Panc1 (cell line): Measurements from ENCODE around the gene ATL2. TPM values are rescaled to one million over a fixed set of nuclear protein-coding genes. Genes with fewer than 3 reads are reported as not detected.

ENCODE experiments used
- ATAC-seq: fragments of 200-7000 bp; cut with Tn5 transposase; 2 replicates; pipeline ENCODE4 v1.9.1; 2020; ENCODE audit warnings: mild to moderate bottlenecking, moderate library complexity
- BruUV-seq: library from RNA; stranded (reverse); fragments of 400-500 nt; replicated peaks from 2 replicates; lab custom pipeline; 2021; lab: Mats Ljungman, UMichigan
- CTCF ChIA-PET: fragments of 300-600 bp; sonication (Branson Sonifier 250); formaldehyde crosslinking; loops from one replicate; lab custom pipeline; 2022; ENCODE audit warnings: antibody characterized with exemption; lab: Charles Lee
- POLR2A ChIA-PET: fragments of 300-600 bp; sonication (Branson Sonifier 250); formaldehyde crosslinking; loops from one replicate; lab custom pipeline; 2022; ENCODE audit warnings: antibody characterized with exemption; lab: Charles Lee
- DNase-seq: peaks from one replicate; pipeline ENCODE4 v3.0.0-alpha.2; 2010; ENCODE audit warnings: low read depth, low spot score
- H3K27ac ChIP-seq: 2 replicates; pipeline ENCODE4 v1.5.1; 2011; ENCODE audit warnings: mild to moderate bottlenecking, low read length, inconsistent platforms
- H3K27me3 ChIP-seq: fragments of 200-500 bp; sonication (Bioruptor generic); 2 replicates; pipeline ENCODE4 v1.6.0; 2014; ENCODE audit warnings: low read length, inconsistent platforms; ENCODE audit not compliant: control insufficient read depth, insufficient read depth
- H3K36me3 ChIP-seq: fragments of 200-500 bp; sonication (Bioruptor generic); 2 replicates; pipeline ENCODE4 v1.5.1; 2014; ENCODE audit warnings: inconsistent platforms, mild to moderate bottlenecking, low read length, moderate library complexity; ENCODE audit not compliant: control insufficient read depth, insufficient read depth
- H3K4me1 ChIP-seq: 2 replicates; pipeline ENCODE4 v1.5.1; 2011; ENCODE audit warnings: inconsistent platforms, mild to moderate bottlenecking, low read length, moderate library complexity; ENCODE audit not compliant: control insufficient read depth, insufficient read depth
- H3K4me3 ChIP-seq, 2 experiments: 2 replicates each; pipeline ENCODE4 v1.5.1; 2011 to 2012; ENCODE audit warnings: low read depth in 2 of 2, low read length in 2 of 2, mild to moderate bottlenecking in 2 of 2, inconsistent platforms in 1 of 2, moderate library complexity in 1 of 2
- H3K9me3 ChIP-seq: fragments of 200-500 bp; sonication (Bioruptor generic); 2 replicates; pipeline ENCODE4 v1.5.1; 2014; ENCODE audit warnings: low read depth, mild to moderate bottlenecking, inconsistent platforms, low read length, moderate library complexity; ENCODE audit not compliant: control insufficient read depth, insufficient read depth
- CTCF ChIP-seq: fragments of 450-650 bp; IDR thresholded peaks from 2 replicates; pipeline ENCODE4 v1.5.1; 2017; ENCODE audit warnings: mild to moderate bottlenecking
- POLR2AphosphoS5 ChIP-seq: IDR thresholded peaks from 2 replicates; pipeline ENCODE4 v1.6.1; 2012; ENCODE audit warnings: mild to moderate bottlenecking, low read depth, low read length, moderate library complexity
- REST ChIP-seq, 2 experiments: IDR thresholded peaks; 2 replicates each; pipeline ENCODE4 v1.6.1; 2011 to 2012; ENCODE audit warnings: low read depth in 2 of 2, control low read depth in 1 of 2, low read length in 1 of 2, mild to moderate bottlenecking in 1 of 2, moderate library complexity in 1 of 2; ENCODE audit not compliant: insufficient read depth in 1 of 2
- SIN3A ChIP-seq: IDR thresholded peaks from 2 replicates; pipeline ENCODE4 v1.6.1; 2012; ENCODE audit warnings: low read depth, mild to moderate bottlenecking, low read length, moderate library complexity, borderline replicate concordance; ENCODE audit not compliant: insufficient read depth
- TCF7L2 ChIP-seq: IDR thresholded peaks from 2 replicates; pipeline ENCODE4 v1.6.1; 2011; ENCODE audit warnings: mild to moderate bottlenecking, low read depth, low read length, inconsistent platforms
- in situ Hi-C: cut with HindIII; loops from 2 replicates; pipeline ENCODE4 v1.10.0; 2016; ENCODE audit warnings: low sequenced_read_pairs, low pct_unique_long_range_greater_than_20kb
- intact Hi-C: fragments of 100-400 bp; cut with micrococcal nuclease; formaldehyde crosslinking; loops from one replicate; pipeline ENCODE4 v1.10.0; 2022; ENCODE audit not compliant: unreplicated experiment
- total RNA-seq: library from RNA; stranded (reverse); gene quantifications from one replicate; pipeline ENCODE4 v1.2.1, GENCODE V29; 2021; ENCODE audit not compliant: unreplicated experiment

ATL2 gene
- total RNA-seq, 1 experiment from 2014 or later: 78.7 TPM

GRCh38 chr2:38277245-38278116 is 99.6 kb downstream of the ATL2 start:
- Histone ChIP-seq H3K4me1 (no peaks in the 10 kb centered on the region), H3K27me3 (0 out of 2 replicates have a peak, but pooled peaks cover 2% of the 10 kb centered on the region), H3K27ac (no peak overlapping the region), H3K9me3 (no peaks in the 10 kb centered on the region), H3K4me3 (no peak overlapping the region), H3K36me3 (no peaks in the 10 kb centered on the region)
- no TSS peak for BruUV-seq
- CTCF ChIA-PET: no interaction called here
- in situ Hi-C loops (no loop called here), intact Hi-C loops (loop anchor here (10.0 kb wide), 1 partner anchor 883 kb away; no protein-coding TSS in a partner anchor)
- no peak for DNase-seq
- POLR2A ChIA-PET: no interaction called here
- TF ChIP-seq TCF7L2 (no peak), POLR2AphosphoS5 (no peak), REST (IDR thresholded peaks at IDR 0.05; ENCODE audit: insufficient read depth in 1 of 2, low read depth in 2 of 2, low read length in 1 of 2) (no peak), SIN3A (no peak), CTCF (no peak)
- ATAC-seq: no peak

GRCh38 chr2:38274286-38275276 is 102.5 kb downstream of the ATL2 start:
- Histone ChIP-seq H3K27ac (no peak overlapping the region; the same call in 1 of the 2 replicates), H3K4me1 (no peaks in the 10 kb centered on the region), H3K4me3 (no peak overlapping the region), H3K27me3 (no peaks in the 10 kb centered on the region), H3K9me3 (no peaks in the 10 kb centered on the region), H3K36me3 (no peaks in the 10 kb centered on the region)
- DNase-seq (peak; percentile 59), ATAC-seq (peak; percentile 94)
- BruUV-seq: no TSS peak
- POLR2A ChIA-PET: no interaction called here
- in situ Hi-C loops: no loop called here
- intact Hi-C loops: loop anchor here (1.0 to 10.0 kb wide), 4 partner anchors 160 to 880 kb away; partner anchors contain the start of gene CYP1B1
- TF ChIP-seq TCF7L2: no peak
- TF ChIP-seq CTCF: peak; percentile 67; the same call in 1 of the 2 replicates
- CTCF ChIA-PET: interaction anchor here (0.5 to 1.4 kb wide), 13 partner anchors 25 to 885 kb away, joined by 3 to 23 read pairs (median 8); partner anchors contain the start of gene CYP1B1
